PFSK-1 (cell line): Measurements from ENCODE around the gene C6.

Experiments used
- FOXP2 ChIP-seq: optimal IDR thresholded peaks from 2 replicates; pipeline ENCODE3; 2011; ENCODE audit warnings: borderline replicate concordance, control low read depth, inconsistent platforms; ENCODE audit not compliant: insufficient read depth; ENCODE audit errors: extremely low read length, extremely low read depth
- POLR2AphosphoS5 ChIP-seq: IDR thresholded peaks from 2 replicates; pipeline ENCODE4 v1.6.1; 2012; ENCODE audit warnings: low read depth, mild to moderate bottlenecking, control low read depth, low read length, moderate library complexity
- SIN3A ChIP-seq: IDR thresholded peaks from 2 replicates; pipeline ENCODE4 v1.6.1; 2012; ENCODE audit warnings: mild to moderate bottlenecking, low read length, moderate library complexity, borderline replicate concordance; ENCODE audit not compliant: insufficient read depth
- TAF1 ChIP-seq: IDR thresholded peaks from 2 replicates; pipeline ENCODE4 v1.6.1; 2012; ENCODE audit warnings: low read length, control low read depth, borderline replicate concordance; ENCODE audit not compliant: insufficient read depth
- TF ChIP-seq, protein P1 (sequence below), 2 experiments: IDR thresholded peaks; 2 replicates each; pipeline versions ENCODE4 v1.6.1 to v1.8.0; 2011 to 2012; ENCODE audit warnings: low read depth in 2 of 2, low read length in 2 of 2, control low read depth in 1 of 2, inconsistent platforms in 1 of 2, mild to moderate bottlenecking in 1 of 2, moderate library complexity in 1 of 2; ENCODE audit not compliant: insufficient read depth in 1 of 2

Gene C6

DNA sequence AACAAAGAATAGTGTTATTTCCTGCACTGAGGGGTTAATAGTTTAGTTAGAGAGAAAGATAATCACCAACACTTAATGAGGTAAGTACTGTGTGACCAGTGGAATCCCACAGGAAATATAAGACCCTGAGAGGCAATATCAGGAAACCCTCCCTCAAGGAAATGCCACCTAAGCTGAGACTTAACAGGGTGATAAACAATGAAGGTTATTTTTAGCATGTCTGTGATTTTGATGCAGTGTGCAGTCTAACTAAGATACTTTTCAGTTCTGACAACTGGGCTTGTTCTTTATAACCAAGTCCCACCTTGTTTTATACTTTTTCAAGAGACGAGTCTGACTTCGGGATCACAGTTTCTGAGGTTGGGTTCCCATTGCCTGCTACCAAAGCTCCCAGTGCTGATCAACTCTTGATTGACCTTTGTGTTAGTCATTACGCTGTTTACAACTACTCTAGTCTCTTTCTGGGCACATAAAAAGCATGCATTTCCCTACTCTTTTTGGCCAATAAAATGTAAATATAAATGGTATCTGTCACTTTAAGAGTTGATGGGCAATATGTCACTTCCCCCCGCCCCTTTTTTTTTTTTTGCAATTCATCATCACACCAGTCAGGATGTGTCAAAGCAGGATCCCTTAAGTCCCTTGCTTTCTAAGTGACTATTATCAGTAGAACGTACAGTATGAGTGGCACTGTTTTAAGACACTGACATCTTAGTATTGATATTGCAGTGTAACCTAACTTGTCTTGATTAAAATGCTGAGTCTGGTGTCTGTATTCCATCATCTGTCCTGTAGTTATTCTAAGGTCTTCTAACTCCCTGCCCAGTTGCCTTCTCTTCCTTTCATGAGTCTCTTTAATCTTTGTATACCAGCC is 31.4 kb downstream of the C6 start:
- TF ChIP-seq TAF1 (no peak), FOXP2 (no peak), POLR2AphosphoS5 (no peak), SIN3A (no peak)
- TF ChIP-seq, protein P1, sequence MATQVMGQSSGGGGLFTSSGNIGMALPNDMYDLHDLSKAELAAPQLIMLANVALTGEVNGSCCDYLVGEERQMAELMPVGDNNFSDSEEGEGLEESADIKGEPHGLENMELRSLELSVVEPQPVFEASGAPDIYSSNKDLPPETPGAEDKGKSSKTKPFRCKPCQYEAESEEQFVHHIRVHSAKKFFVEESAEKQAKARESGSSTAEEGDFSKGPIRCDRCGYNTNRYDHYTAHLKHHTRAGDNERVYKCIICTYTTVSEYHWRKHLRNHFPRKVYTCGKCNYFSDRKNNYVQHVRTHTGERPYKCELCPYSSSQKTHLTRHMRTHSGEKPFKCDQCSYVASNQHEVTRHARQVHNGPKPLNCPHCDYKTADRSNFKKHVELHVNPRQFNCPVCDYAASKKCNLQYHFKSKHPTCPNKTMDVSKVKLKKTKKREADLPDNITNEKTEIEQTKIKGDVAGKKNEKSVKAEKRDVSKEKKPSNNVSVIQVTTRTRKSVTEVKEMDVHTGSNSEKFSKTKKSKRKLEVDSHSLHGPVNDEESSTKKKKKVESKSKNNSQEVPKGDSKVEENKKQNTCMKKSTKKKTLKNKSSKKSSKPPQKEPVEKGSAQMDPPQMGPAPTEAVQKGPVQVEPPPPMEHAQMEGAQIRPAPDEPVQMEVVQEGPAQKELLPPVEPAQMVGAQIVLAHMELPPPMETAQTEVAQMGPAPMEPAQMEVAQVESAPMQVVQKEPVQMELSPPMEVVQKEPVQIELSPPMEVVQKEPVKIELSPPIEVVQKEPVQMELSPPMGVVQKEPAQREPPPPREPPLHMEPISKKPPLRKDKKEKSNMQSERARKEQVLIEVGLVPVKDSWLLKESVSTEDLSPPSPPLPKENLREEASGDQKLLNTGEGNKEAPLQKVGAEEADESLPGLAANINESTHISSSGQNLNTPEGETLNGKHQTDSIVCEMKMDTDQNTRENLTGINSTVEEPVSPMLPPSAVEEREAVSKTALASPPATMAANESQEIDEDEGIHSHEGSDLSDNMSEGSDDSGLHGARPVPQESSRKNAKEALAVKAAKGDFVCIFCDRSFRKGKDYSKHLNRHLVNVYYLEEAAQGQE (IDR thresholded peaks at IDR 0.05; ENCODE audit: insufficient read depth in 1 of 2, low read depth in 2 of 2, low read length in 2 of 2), result no peak

DNA sequence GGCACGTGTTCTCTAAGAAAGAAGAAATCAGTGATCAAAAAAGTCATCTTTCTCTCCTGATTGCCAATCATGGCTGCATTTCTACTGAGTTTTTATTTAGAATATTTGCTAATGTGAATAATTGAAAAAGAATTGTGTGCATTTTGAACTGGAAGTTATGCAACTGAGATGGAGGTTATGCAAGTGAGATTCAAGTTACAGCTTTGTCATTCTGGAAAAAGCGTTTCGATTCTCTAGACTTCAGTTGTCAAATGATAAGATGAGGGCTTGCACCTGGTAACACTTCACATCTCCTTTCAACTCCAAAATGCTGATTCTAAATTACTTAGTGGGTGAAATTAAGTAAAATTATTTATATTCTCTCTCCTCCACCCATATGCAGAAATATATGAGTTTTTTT is 36.4 kb downstream of the C6 start:
- TF ChIP-seq, protein P1 (IDR thresholded peaks at IDR 0.05; ENCODE audit: insufficient read depth in 1 of 2, low read depth in 2 of 2, low read length in 2 of 2), result no peak
- no peak for TF ChIP-seq POLR2AphosphoS5
- TF ChIP-seq TAF1, result no peak
- TF ChIP-seq SIN3A, result no peak
- TF ChIP-seq FOXP2, result no peak

- TF ChIP-seq FOXP2 (no peak), TAF1 (no peak), POLR2AphosphoS5 (no peak), SIN3A (no peak)
- TF ChIP-seq, protein P1 (IDR thresholded peaks at IDR 0.05; ENCODE audit: insufficient read depth in 1 of 2, low read depth in 2 of 2, low read length in 2 of 2), result no peak
These were observed 41.3 kb downstream of the C6 start for GRCh38 chr5:41172012-41172411.

DNA sequence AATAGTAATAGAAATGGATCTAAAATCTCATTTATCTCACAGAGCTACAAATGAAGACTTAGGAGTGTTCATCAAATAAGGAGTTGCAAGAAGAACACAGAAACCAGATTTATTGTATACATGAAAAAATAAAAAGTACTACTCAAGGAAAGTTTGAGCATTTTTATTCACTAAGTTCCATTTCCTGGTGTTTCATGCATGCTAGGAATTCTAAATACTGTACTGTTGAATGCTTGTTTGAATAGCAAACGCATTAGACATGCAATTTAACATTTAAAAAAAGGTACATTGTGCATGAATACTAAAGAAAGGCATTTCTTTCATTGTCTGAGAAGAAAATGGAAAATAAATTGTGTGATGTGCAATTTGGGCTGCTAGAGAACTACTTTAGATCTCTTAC is 52.1 kb downstream of the C6 start:
- TF ChIP-seq TAF1 (no peak), POLR2AphosphoS5 (no peak), SIN3A (no peak), FOXP2 (no peak)
- TF ChIP-seq, protein P1 (IDR thresholded peaks at IDR 0.05; ENCODE audit: insufficient read depth in 1 of 2, low read depth in 2 of 2, low read length in 2 of 2), result no peak
